ENCODE measurements around the gene MTO1.

GRCh38 chr6:73435236-73435635, 26.3 kb upstream of the MTO1 start:
- TF ChIP-seq CTCF (IDR thresholded peaks at IDR 0.05) (no peak), POLR2A (IDR thresholded peaks at IDR 0.05) (no peak)

All from lower leg skin (tissue), 3 donors.